K562 (cell line): ENCODE results near the gene MIB2. TPM values are rescaled to one million over a fixed set of nuclear protein-coding genes. Genes with fewer than 3 reads are reported as not detected.
A peak's percentile ranks its signal among the peaks of the same experiment; 100 is the strongest.

ENCODE experiments used
- MTA3 ChIP-seq: fragments of 450-650 bp; formaldehyde crosslinking; IDR thresholded peaks from 2 replicates; pipeline ENCODE4 v1.6.1; 2017; ENCODE audit warnings: mild to moderate bottlenecking, borderline replicate concordance
- MYC ChIP-seq, 2 experiments: fragments of 250-450 bp in 1 of 2; sonication (Bioruptor Pico) in 1 of 2; IDR thresholded peaks; 2 replicates each; pipeline versions ENCODE4 v1.5.1 to v1.6.1; 2012 to 2021; ENCODE audit warnings: low read depth in 2 of 2, borderline replicate concordance in 1 of 2, improper control_type of control experiment in 1 of 2, low read length in 1 of 2, mild to moderate bottlenecking in 1 of 2, moderate library complexity in 1 of 2
- PHF8 ChIP-seq: fragments of 200-600 bp; sonication (generic); IDR thresholded peaks from 2 replicates; pipeline ENCODE4 v1.6.1; 2012; ENCODE audit warnings: mixed run types, mild to moderate bottlenecking, inconsistent platforms, low read length, moderate library complexity, borderline replicate concordance
- ZBTB17 ChIP-seq: fragments of 450-650 bp; formaldehyde crosslinking; IDR thresholded peaks from 2 replicates; pipeline ENCODE4 v1.4.0; 2020; ENCODE audit warnings: mild to moderate bottlenecking
- ZNF175 ChIP-seq: fragments of 200-800 bp; sonication (Bioruptor generic); IDR thresholded peaks from 2 replicates; pipeline ENCODE4 v1.6.1; 2016; ENCODE audit warnings: low read depth, mild to moderate bottlenecking, missing genetic modification characterization, missing compliant biosample characterization
- ZSCAN29 ChIP-seq: fragments of 450-650 bp; IDR thresholded peaks from 2 replicates; pipeline ENCODE4 v1.6.1; 2017
- polyA plus RNA-seq, 8 experiments: library from polyadenylated mRNA; depleted of rRNA in 4 of 8; stranded (reverse) in 5 of 8; unstranded in 3 of 8; fragments of >200 nt; fragmentation: Nextera tagmentation in 2 of 8; fragmentation: Illumina TruSeq in 1 of 8; extraction: Ambion mirVana in 2 of 8; extraction: Trizol in 1 of 8; gene quantifications; 2 replicates each; pipeline versions ENCODE4 v1.2.1 to v1.2.3, GENCODE V29; 2011 to 2014; ENCODE audit warnings: inconsistent platforms in 1 of 8, missing spikeins in 1 of 8
- total RNA-seq, 7 experiments: library from RNA; depleted of rRNA in 6 of 7; stranded (reverse); fragments of >200 nt in 6 of 7; fragmentation: Illumina TruSeq in 2 of 7; extraction: Trizol in 2 of 7; gene quantifications; 2 replicates each; pipeline versions ENCODE4 v1.2.1 to v1.2.3, GENCODE V29; 2011 to 2021; ENCODE audit warnings: low replicate concordance in 1 of 7
- TF ChIP-seq, protein P1 (sequence below), 3 experiments: fragments of 200-800 bp in 1 of 3; fragments of 250-450 bp in 1 of 3; fragments of 450-650 bp in 1 of 3; sonication (Bioruptor Pico) in 1 of 3; sonication (Bioruptor generic) in 1 of 3; formaldehyde crosslinking in 1 of 3; IDR thresholded peaks; 2 replicates each; pipeline versions ENCODE4 v1.6.1 to v1.8.0; 2016 to 2022; ENCODE audit warnings: mild to moderate bottlenecking in 2 of 3, missing genetic modification characterization in 2 of 3, missing compliant biosample characterization in 1 of 3, moderate library complexity in 1 of 3
- TF ChIP-seq, protein P2 (sequence below): sonication (generic); formaldehyde crosslinking; IDR thresholded peaks from 2 replicates; pipeline ENCODE4 v1.8.0; 2022; ENCODE audit warnings: mild to moderate bottlenecking, missing genetic modification reagents
- TF ChIP-seq, protein P3 (sequence below): sonication (generic); formaldehyde crosslinking; IDR thresholded peaks from 2 replicates; pipeline ENCODE4 v1.9.0; 2022; ENCODE audit warnings: mild to moderate bottlenecking, missing genetic modification reagents
- TF ChIP-seq, protein P4 (sequence below): fragments of 450-650 bp; IDR thresholded peaks from 2 replicates; pipeline ENCODE4 v1.6.1; 2017; ENCODE audit warnings: antibody characterized with exemption, mild to moderate bottlenecking
- TF ChIP-seq, protein P5 (sequence below): fragments of 450-650 bp; formaldehyde crosslinking; IDR thresholded peaks from 2 replicates; pipeline ENCODE4 v1.4.0; 2020; ENCODE audit warnings: mild to moderate bottlenecking, moderate library complexity
- TF ChIP-seq, protein P6 (sequence below): fragments of 450-650 bp; formaldehyde crosslinking; IDR thresholded peaks from 2 replicates; pipeline ENCODE4 v1.4.0; 2022; ENCODE audit warnings: mild to moderate bottlenecking, moderate library complexity

The MIB2 gene
- total and polyA plus RNA-seq, 9 of the 15 experiments (the other 6 are each of a cell fraction or from before 2014, with no cell fraction given) = 0.04 to 17.0 (median 4.9) TPM; not detected in 1

DNA sequence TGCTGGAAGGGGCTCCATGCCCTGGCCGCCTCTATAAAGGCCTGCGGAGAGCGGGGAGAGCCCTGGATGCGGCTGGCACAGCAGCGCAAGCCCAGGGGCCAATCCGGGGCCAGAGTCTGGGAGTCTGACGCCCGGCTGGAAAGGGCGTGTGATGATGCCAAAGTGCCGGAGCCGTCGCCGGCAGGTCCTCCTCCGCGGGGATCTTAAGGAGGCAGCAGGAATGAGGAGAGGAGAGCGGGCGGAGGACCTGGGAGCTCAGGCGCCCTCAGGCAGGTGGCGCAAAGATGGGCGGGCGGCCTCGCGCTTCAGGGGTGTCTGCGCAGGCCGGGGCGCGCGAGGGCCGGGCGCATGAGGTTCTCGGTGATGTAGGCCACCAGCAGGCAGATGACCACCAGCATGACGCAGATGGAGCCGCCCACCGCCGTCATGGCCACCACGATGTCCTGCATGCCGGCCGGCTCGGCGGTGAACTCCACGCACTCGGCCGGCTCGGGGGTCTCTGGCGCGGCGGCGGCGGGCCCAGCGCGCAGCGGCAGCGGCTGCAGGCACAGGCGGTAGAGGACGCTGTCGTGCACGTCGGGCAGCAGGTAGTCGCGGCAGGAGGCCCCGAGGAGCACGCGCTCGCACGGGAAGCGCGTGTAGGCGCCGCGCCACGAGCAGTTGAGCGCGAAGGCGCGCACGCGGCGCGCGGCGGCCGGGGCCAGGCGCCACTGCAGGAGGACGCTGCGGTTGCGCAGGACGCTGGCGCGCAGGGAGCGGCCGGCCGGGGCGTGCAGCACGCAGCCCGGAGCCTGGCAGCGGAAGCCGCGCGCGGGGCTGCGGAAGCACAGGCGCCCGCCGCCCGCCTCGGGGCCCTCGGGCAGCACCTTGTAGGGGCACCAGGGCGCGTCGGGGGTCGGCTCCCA is 16.0 kb upstream of the MIB2 start (continued):
- TF ChIP-seq, protein P1, sequence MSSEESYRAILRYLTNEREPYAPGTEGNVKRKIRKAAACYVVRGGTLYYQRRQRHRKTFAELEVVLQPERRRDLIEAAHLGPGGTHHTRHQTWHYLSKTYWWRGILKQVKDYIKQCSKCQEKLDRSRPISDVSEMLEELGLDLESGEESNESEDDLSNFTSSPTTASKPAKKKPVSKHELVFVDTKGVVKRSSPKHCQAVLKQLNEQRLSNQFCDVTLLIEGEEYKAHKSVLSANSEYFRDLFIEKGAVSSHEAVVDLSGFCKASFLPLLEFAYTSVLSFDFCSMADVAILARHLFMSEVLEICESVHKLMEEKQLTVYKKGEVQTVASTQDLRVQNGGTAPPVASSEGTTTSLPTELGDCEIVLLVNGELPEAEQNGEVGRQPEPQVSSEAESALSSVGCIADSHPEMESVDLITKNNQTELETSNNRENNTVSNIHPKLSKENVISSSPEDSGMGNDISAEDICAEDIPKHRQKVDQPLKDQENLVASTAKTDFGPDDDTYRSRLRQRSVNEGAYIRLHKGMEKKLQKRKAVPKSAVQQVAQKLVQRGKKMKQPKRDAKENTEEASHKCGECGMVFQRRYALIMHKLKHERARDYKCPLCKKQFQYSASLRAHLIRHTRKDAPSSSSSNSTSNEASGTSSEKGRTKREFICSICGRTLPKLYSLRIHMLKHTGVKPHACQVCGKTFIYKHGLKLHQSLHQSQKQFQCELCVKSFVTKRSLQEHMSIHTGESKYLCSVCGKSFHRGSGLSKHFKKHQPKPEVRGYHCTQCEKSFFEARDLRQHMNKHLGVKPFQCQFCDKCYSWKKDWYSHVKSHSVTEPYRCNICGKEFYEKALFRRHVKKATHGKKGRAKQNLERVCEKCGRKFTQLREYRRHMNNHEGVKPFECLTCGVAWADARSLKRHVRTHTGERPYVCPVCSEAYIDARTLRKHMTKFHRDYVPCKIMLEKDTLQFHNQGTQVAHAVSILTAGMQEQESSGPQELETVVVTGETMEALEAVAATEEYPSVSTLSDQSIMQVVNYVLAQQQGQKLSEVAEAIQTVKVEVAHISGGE (CRISPR knock-in tag; IDR thresholded peaks at IDR 0.05) = peak in 1 of 3 experiments; percentile 29; a peak in 1 of 6 replicates
- TF ChIP-seq, protein P2, sequence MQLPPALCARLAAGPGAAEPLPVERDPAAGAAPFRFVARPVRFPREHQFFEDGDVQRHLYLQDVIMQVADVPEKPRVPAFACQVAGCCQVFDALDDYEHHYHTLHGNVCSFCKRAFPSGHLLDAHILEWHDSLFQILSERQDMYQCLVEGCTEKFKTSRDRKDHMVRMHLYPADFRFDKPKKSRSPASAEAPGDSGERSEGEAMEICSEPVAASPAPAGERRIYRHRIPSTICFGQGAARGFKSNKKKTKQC (CRISPR knock-in tag) = peak; percentile 68; the same call in 1 of the 2 replicates
- TF ChIP-seq, protein P3, sequence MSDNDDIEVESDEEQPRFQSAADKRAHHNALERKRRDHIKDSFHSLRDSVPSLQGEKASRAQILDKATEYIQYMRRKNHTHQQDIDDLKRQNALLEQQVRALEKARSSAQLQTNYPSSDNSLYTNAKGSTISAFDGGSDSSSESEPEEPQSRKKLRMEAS (CRISPR knock-in tag) = peak; percentile 94
- TF ChIP-seq, protein P4, sequence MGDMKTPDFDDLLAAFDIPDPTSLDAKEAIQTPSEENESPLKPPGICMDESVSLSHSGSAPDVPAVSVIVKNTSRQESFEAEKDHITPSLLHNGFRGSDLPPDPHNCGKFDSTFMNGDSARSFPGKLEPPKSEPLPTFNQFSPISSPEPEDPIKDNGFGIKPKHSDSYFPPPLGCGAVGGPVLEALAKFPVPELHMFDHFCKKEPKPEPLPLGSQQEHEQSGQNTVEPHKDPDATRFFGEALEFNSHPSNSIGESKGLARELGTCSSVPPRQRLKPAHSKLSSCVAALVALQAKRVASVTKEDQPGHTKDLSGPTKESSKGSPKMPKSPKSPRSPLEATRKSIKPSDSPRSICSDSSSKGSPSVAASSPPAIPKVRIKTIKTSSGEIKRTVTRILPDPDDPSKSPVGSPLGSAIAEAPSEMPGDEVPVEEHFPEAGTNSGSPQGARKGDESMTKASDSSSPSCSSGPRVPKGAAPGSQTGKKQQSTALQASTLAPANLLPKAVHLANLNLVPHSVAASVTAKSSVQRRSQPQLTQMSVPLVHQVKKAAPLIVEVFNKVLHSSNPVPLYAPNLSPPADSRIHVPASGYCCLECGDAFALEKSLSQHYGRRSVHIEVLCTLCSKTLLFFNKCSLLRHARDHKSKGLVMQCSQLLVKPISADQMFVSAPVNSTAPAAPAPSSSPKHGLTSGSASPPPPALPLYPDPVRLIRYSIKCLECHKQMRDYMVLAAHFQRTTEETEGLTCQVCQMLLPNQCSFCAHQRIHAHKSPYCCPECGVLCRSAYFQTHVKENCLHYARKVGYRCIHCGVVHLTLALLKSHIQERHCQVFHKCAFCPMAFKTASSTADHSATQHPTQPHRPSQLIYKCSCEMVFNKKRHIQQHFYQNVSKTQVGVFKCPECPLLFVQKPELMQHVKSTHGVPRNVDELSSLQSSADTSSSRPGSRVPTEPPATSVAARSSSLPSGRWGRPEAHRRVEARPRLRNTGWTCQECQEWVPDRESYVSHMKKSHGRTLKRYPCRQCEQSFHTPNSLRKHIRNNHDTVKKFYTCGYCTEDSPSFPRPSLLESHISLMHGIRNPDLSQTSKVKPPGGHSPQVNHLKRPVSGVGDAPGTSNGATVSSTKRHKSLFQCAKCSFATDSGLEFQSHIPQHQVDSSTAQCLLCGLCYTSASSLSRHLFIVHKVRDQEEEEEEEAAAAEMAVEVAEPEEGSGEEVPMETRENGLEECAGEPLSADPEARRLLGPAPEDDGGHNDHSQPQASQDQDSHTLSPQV = peak; percentile 83
- TF ChIP-seq PHF8 (peak; percentile 43; the same call in 1 of the 2 replicates), ZBTB17 (CRISPR knock-in tag) (no peak), ZSCAN29 (no peak), MYC (IDR thresholded peaks at IDR 0.05; ENCODE audit: low read depth, low read length) (peak; percentile 84), MYC (CRISPR knock-in tag; IDR thresholded peaks at IDR 0.05; ENCODE audit: borderline replicate concordance, low read depth) (no peak), MTA3 (0 out of 2 replicates have a peak, but pooled peaks have one; percentile 56), ZNF175 (CRISPR knock-in tag) (no peak)
- TF ChIP-seq, protein P5, sequence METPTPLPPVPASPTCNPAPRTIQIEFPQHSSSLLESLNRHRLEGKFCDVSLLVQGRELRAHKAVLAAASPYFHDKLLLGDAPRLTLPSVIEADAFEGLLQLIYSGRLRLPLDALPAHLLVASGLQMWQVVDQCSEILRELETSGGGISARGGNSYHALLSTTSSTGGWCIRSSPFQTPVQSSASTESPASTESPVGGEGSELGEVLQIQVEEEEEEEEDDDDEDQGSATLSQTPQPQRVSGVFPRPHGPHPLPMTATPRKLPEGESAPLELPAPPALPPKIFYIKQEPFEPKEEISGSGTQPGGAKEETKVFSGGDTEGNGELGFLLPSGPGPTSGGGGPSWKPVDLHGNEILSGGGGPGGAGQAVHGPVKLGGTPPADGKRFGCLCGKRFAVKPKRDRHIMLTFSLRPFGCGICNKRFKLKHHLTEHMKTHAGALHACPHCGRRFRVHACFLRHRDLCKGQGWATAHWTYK = 0 out of 2 replicates have a peak, but pooled peaks have one; percentile 52
- TF ChIP-seq, protein P6, sequence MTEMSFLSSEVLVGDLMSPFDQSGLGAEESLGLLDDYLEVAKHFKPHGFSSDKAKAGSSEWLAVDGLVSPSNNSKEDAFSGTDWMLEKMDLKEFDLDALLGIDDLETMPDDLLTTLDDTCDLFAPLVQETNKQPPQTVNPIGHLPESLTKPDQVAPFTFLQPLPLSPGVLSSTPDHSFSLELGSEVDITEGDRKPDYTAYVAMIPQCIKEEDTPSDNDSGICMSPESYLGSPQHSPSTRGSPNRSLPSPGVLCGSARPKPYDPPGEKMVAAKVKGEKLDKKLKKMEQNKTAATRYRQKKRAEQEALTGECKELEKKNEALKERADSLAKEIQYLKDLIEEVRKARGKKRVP (CRISPR knock-in tag) = no peak
